Measurements from ENCODE around the gene KLF3.

GRCh38 chr4:38620065-38620464 lies 43.9 kb upstream of the KLF3 start:
- TF ChIP-seq EZH2 (IDR thresholded peaks at IDR 0.05; ENCODE audit: low read depth, unreplicated experiment) (no peak), CTCF (conservative IDR thresholded peaks at IDR 0.05; ENCODE audit: low read depth in 2 of 2) (no peak), EZH2phosphoT487 (IDR thresholded peaks at IDR 0.05; ENCODE audit: unreplicated experiment) (no peak)
